Neural crest cell (in vitro differentiated cells): ENCODE results near the gene WDR27. TPM values are rescaled to one million over a fixed set of nuclear protein-coding genes. Genes with fewer than 3 reads are reported as not detected.

ENCODE experiments used
- DNase-seq: peaks from one replicate; pipeline ENCODE4 v3.0.0; 2021; ENCODE audit warnings: low read depth, mixed read lengths, low spot score
- H3K27ac Mint-ChIP-seq: one replicate; pipeline ENCODE4 v1.8.0; 2021; ENCODE audit warnings: mild to moderate bottlenecking, mixed read lengths; ENCODE audit not compliant: unreplicated experiment
- H3K27me3 Mint-ChIP-seq: 2 replicates; pipeline ENCODE4 v1.8.0; 2021; ENCODE audit warnings: low read depth, mild to moderate bottlenecking, mixed read lengths
- H3K36me3 Mint-ChIP-seq: 2 replicates; pipeline ENCODE4 v1.8.0; 2021; ENCODE audit warnings: low read depth, mild to moderate bottlenecking, mixed read lengths
- H3K4me1 Mint-ChIP-seq: 2 replicates; pipeline ENCODE4 v1.8.0; 2021; ENCODE audit warnings: mixed read lengths
- H3K4me3 Mint-ChIP-seq: one replicate; pipeline ENCODE4 v1.8.0; 2021; ENCODE audit warnings: mild to moderate bottlenecking, mixed read lengths
- H3K9me3 Mint-ChIP-seq: 2 replicates; pipeline ENCODE4 v1.8.0; 2021; ENCODE audit warnings: mixed read lengths
- total RNA-seq: library from RNA; stranded (reverse); gene quantifications from 2 replicates; pipeline ENCODE4 v1.2.1, GENCODE V29; 2021
- TF ChIP-seq, protein P1 (sequence below): fragments of 200-600 bp; sonication (generic); conservative IDR thresholded peaks from 2 replicates; pipeline ENCODE4 v1.5.0; 2021; ENCODE audit warnings: antibody characterized with exemption, mild to moderate bottlenecking

The WDR27 gene
- total RNA-seq, 1 donor from 2014 or later: 103 TPM

GRCh38 chr6:169490246-169490641, 211.6 kb downstream of the WDR27 start:
- H3K27me3 Mint-ChIP-seq: no peaks in the 10 kb centered on the region
- no peak overlapping the region for H3K4me3 Mint-ChIP-seq
- H3K27ac Mint-ChIP-seq: no peak overlapping the region
- DNase-seq: no peak
- peaks cover 6% of the 10 kb centered on the region for H3K9me3 Mint-ChIP-seq
- H3K36me3 Mint-ChIP-seq: peaks cover 3% of the 10 kb centered on the region
- TF ChIP-seq, protein P1, sequence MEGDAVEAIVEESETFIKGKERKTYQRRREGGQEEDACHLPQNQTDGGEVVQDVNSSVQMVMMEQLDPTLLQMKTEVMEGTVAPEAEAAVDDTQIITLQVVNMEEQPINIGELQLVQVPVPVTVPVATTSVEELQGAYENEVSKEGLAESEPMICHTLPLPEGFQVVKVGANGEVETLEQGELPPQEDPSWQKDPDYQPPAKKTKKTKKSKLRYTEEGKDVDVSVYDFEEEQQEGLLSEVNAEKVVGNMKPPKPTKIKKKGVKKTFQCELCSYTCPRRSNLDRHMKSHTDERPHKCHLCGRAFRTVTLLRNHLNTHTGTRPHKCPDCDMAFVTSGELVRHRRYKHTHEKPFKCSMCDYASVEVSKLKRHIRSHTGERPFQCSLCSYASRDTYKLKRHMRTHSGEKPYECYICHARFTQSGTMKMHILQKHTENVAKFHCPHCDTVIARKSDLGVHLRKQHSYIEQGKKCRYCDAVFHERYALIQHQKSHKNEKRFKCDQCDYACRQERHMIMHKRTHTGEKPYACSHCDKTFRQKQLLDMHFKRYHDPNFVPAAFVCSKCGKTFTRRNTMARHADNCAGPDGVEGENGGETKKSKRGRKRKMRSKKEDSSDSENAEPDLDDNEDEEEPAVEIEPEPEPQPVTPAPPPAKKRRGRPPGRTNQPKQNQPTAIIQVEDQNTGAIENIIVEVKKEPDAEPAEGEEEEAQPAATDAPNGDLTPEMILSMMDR: no peak
- peaks cover 10% of the 10 kb centered on the region for H3K4me1 Mint-ChIP-seq

DNA sequence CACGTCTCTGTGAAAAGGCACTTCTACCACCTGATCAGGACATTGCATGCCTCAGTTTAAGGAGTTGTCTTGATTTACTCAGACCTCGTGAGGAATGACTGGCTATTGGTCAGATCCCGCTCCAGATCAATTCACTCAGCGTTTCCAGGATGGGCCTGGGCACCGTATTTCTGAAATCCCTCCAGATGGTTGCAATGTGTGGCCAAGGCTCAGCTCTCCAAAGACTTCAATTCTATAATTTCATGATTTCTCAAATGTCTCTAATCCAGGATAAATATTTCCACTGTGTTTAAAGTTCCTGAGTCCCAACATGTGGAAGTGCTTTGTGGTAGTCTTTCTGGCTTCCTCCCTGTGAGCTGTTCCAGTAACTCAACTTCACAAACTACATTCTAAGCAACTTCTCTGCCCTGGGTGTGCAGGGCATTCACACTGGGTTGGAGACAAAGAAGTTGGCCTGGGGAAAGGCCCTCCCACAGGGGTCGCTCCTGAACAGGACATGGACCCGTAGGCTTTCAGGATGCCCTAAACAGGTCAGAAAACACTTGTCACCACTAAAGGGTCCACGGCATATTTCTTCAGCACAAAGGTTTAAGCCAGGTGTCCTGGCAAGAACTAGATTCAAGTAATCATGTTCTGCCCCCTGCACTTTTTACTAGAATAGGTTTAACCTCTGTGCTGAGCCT, 212.1 kb downstream of the WDR27 start:
- Mint-ChIP-seq H3K9me3 (peaks cover 11% of the 10 kb centered on the region), H3K27me3 (no peaks in the 10 kb centered on the region), H3K4me1 (peaks cover 10% of the 10 kb centered on the region), H3K27ac (no peak overlapping the region), H3K4me3 (no peak overlapping the region), H3K36me3 (peaks cover 8% of the 10 kb centered on the region)
- TF ChIP-seq, protein P1: no peak
- DNase-seq: no peak

GRCh38 chr6:169487579-169488436, 214.0 kb downstream of the WDR27 start:
- H3K9me3 Mint-ChIP-seq: peaks cover 20% of the 10 kb centered on the region
- H3K27ac Mint-ChIP-seq: no peak overlapping the region
- H3K4me3 Mint-ChIP-seq: no peak overlapping the region
- no peak for DNase-seq
- TF ChIP-seq, protein P1: no peak
- H3K27me3 Mint-ChIP-seq: no peaks in the 10 kb centered on the region
- peaks cover 10% of the 10 kb centered on the region for H3K4me1 Mint-ChIP-seq
- peaks cover 16% of the 10 kb centered on the region for H3K36me3 Mint-ChIP-seq

DNA sequence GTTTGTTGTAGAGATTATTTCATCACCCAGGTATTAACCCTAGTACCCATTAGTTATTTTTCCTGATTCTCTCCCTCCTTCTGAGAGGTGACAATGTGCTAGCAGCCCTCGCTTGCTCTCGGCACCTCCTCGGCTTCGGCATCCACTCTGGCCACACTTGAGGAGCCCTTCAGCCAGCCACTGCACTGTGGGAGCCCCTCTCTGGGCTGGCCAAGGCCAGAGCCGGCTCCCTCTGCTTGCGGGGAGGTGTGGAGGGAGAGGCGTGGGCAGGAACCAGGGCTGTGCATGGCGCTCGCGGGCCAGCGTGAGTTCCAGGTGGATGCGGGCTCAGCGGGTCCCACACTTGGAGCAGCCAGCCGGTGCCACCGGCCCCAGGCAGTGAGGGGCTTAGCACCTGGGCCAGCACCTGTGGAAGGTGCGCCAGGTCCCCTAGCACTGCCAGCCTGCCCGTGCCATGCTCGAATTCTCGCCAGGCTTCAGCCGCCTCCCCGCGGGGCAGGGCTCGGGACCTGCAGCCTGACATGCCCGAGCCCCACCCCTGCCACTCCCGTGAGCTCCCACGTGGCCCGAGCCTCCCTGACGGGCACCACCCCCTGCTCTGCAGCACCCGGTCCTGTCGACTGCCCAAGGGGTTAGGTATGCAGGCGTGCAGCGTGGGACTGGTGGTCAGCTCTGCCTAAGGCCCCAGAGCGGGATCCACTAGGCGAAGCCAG, 221.9 kb downstream of the WDR27 start:
- no peak for DNase-seq
- H3K27ac Mint-ChIP-seq: no peak overlapping the region
- no peaks in the 10 kb centered on the region for H3K4me1 Mint-ChIP-seq
- peaks cover 40% of the 10 kb centered on the region for H3K36me3 Mint-ChIP-seq
- no peak overlapping the region for H3K4me3 Mint-ChIP-seq
- peaks cover 21% of the 10 kb centered on the region for H3K9me3 Mint-ChIP-seq
- TF ChIP-seq, protein P1: no peak
- H3K27me3 Mint-ChIP-seq: no peaks in the 10 kb centered on the region

DNA sequence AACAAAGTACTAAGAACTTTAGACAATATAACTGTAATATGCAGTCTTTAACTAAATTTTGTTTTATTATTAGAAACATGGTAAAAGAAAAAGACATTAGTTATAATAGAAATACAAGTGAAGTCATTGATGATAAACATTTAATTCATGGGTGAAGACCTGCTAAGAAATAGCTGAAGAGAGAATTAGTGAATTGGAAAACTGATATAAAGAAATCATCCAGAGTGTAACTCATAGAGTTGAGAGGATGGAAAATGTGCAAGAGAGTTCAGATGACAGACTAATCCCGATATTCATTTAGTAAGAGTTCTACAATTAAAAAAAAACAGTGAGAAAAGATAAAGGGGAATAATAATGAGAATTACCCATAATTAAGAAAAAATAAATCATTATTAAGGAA, 227.5 kb downstream of the WDR27 start:
- peaks cover 28% of the 10 kb centered on the region for H3K36me3 Mint-ChIP-seq
- peaks cover 13% of the 10 kb centered on the region for H3K9me3 Mint-ChIP-seq
- no peaks in the 10 kb centered on the region for H3K27me3 Mint-ChIP-seq
- DNase-seq: no peak
- H3K4me1 Mint-ChIP-seq: no peaks in the 10 kb centered on the region
- TF ChIP-seq, protein P1: no peak
- H3K4me3 Mint-ChIP-seq: no peak overlapping the region
- H3K27ac Mint-ChIP-seq: no peak overlapping the region
